Measurements from ENCODE around the gene STXBP1. TPM values are rescaled to one million over a fixed set of nuclear protein-coding genes. Genes with fewer than 3 reads are reported as not detected.

The STXBP1 gene
- polyA plus RNA-seq, 3 donors, result 0.27 to 0.59 TPM; not detected in 1

DNA sequence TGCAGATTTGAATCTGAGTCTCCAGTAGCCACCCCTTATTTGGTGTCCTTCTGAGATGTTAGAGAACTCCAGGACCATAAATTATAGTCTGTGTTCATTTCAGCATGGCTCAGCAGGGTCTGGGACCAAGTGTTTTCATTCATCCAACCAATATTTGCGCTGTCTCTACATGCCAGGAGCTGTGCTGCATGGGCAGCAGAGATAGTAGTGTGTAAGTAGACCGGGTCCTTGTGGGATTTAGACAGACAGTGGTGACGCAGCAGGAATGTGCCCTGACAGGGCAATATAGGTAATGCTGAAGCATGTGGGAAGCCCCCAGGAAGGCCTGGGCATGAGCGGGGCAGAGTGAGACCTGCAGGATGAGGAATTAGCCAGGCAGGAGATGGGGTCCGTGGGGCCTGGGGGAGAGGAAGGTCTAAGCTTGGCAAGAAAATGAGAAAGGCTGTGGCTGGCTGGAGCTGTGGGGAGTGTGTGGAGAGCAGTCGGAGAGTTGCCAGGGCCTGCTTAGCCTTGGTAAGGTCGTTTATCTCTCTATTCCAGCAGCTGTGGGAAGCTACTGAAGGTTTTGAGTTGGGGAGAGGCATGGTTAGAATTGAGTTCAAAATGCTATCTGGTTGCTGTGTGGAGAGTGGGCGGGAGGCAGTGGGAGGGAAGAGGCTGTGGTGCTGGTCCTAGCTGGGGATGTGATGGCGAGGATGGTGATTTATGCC is 16.8 kb downstream of the STXBP1 start:
- no peaks in the 10 kb centered on the region for H3K36me3 ChIP-seq (replicated peaks in 1 of 2; ENCODE audit: control insufficient read depth in 1 of 2, insufficient read depth in 2 of 2, low read length in 2 of 2)
- no peak overlapping the region for H3K4me2 ChIP-seq (replicated peaks; ENCODE audit: extremely low read depth, low read length, poor library complexity, severe bottlenecking)
- 86% methylated on average over 9 of the region's 9 CpGs for WGBS (ENCODE audit: insufficient coverage)
- no peaks in the 10 kb centered on the region for H4K20me1 ChIP-seq (ENCODE audit: insufficient read depth, low read length)
- no peaks in the 10 kb centered on the region for H3K27me3 ChIP-seq (ENCODE audit: control insufficient read depth in 2 of 2, insufficient read depth in 2 of 2, low read length in 2 of 2)
- DNase-seq, result no peak
- H3K9ac ChIP-seq (ENCODE audit: insufficient read depth, low read length, poor library complexity, severe bottlenecking), result no peak overlapping the region
- H3K4me3 ChIP-seq (replicated peaks in 1 of 3; ENCODE audit: low read depth in 2 of 3, low read length in 3 of 3), result no peak overlapping the region
- Mint-ChIP-seq H3K36me3 (no peaks in the 10 kb centered on the region), H3K9me3 (peaks cover 0 to 3% (median 0%) of the 10 kb centered on the region in 7 donors), H3K4me3 (no peak overlapping the region), H3K27me3 (ENCODE audit: low read depth in 3 of 3) (peaks cover 4 to 10% (median 6%) of the 10 kb centered on the region in 3 donors), H3K27ac (peak overlapping the region in 1 of 7 donors; percentile 52), H3K4me1 (no peaks in the 10 kb centered on the region)
- intact Hi-C loops (cut with micrococcal nuclease), result no loop called here
- H3K79me2 ChIP-seq (ENCODE audit: insufficient read depth, low read length), result no peaks in the 10 kb centered on the region
- TF ChIP-seq CTCF (IDR thresholded peaks at IDR 0.05), result no peak
- H3K9me3 ChIP-seq (replicated peaks in 1 of 2; ENCODE audit: control insufficient read depth in 1 of 2, insufficient read depth in 1 of 2, low read length in 2 of 2), result no peaks in the 10 kb centered on the region
- H3K4me1 ChIP-seq (ENCODE audit: control insufficient read depth in 1 of 2, insufficient read depth in 2 of 2, low read length in 2 of 2), result no peaks in the 10 kb centered on the region
- no peak overlapping the region for H3K27ac ChIP-seq (ENCODE audit: low read depth in 1 of 2, low read length in 2 of 2)
- no peak overlapping the region for H2AFZ ChIP-seq (ENCODE audit: insufficient read depth, low read depth, low read length, poor library complexity, severe bottlenecking)

DNA sequence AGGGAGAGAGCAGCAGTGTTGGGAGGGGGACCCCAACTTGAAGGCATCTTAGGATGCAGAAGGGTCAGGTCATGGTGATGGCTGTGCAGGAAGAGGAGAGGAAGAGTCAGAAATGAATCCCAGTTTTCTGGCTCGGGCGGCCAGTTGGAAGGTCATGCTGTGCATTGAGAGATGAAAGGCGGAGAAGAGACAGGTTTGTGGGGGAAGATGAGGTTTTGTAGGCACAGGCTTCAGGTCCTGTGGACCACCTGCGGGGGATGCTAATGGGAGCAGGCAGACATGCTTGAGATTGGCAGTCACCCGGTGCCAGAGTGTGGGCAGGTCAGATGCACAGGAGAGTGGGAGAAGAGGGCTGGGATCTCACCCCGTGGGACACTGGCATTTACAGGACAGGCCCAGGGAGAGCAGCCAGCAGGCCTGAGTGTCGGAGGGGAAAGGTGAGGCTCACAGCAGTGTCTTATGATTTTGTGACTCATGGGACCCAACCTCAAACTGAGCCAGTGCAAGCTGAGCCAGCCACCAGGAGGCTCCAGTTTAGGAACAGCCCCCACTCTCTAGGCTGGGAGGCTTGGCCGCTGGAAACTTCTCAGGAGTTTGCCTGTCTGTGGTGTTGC is 17.5 kb downstream of the STXBP1 start:
- Mint-ChIP-seq H3K27ac (peak overlapping the region in 2 of 7 donors; percentile 41 to 52), H3K36me3 (no peaks in the 10 kb centered on the region), H3K27me3 (ENCODE audit: low read depth in 3 of 3) (peaks cover 4 to 12% (median 7%) of the 10 kb centered on the region in 3 donors), H3K4me1 (no peaks in the 10 kb centered on the region), H3K9me3 (peaks cover 0 to 3% (median 0%) of the 10 kb centered on the region in 7 donors), H3K4me3 (no peak overlapping the region)
- Histone ChIP-seq H3K27ac (ENCODE audit: low read depth in 1 of 2, low read length in 2 of 2) (no peak overlapping the region), H3K9ac (ENCODE audit: insufficient read depth, low read length, poor library complexity, severe bottlenecking) (no peak overlapping the region), H2AFZ (ENCODE audit: insufficient read depth, low read depth, low read length, poor library complexity, severe bottlenecking) (no peak overlapping the region), H3K79me2 (ENCODE audit: insufficient read depth, low read length) (no peaks in the 10 kb centered on the region), H3K4me2 (replicated peaks; ENCODE audit: extremely low read depth, low read length, poor library complexity, severe bottlenecking) (no peak overlapping the region), H3K36me3 (replicated peaks in 1 of 2; ENCODE audit: control insufficient read depth in 1 of 2, insufficient read depth in 2 of 2, low read length in 2 of 2) (no peaks in the 10 kb centered on the region), H4K20me1 (ENCODE audit: insufficient read depth, low read length) (no peaks in the 10 kb centered on the region), H3K9me3 (replicated peaks in 1 of 2; ENCODE audit: control insufficient read depth in 1 of 2, insufficient read depth in 1 of 2, low read length in 2 of 2) (no peaks in the 10 kb centered on the region), H3K4me1 (ENCODE audit: control insufficient read depth in 1 of 2, insufficient read depth in 2 of 2, low read length in 2 of 2) (no peaks in the 10 kb centered on the region), H3K27me3 (ENCODE audit: control insufficient read depth in 2 of 2, insufficient read depth in 2 of 2, low read length in 2 of 2) (no peaks in the 10 kb centered on the region), H3K4me3 (replicated peaks in 1 of 3; ENCODE audit: low read depth in 2 of 3, low read length in 3 of 3) (no peak overlapping the region)
- no peak for TF ChIP-seq CTCF (IDR thresholded peaks at IDR 0.05)
- 100% methylated on average over 7 of the region's 8 CpGs for WGBS (ENCODE audit: insufficient coverage)
- DNase-seq, result peak in 1 of 3 donors; percentile 21
- intact Hi-C loops (cut with micrococcal nuclease), result no loop called here
